ENCODE measurements around the gene FAR1.

The FAR1 gene

DNA sequence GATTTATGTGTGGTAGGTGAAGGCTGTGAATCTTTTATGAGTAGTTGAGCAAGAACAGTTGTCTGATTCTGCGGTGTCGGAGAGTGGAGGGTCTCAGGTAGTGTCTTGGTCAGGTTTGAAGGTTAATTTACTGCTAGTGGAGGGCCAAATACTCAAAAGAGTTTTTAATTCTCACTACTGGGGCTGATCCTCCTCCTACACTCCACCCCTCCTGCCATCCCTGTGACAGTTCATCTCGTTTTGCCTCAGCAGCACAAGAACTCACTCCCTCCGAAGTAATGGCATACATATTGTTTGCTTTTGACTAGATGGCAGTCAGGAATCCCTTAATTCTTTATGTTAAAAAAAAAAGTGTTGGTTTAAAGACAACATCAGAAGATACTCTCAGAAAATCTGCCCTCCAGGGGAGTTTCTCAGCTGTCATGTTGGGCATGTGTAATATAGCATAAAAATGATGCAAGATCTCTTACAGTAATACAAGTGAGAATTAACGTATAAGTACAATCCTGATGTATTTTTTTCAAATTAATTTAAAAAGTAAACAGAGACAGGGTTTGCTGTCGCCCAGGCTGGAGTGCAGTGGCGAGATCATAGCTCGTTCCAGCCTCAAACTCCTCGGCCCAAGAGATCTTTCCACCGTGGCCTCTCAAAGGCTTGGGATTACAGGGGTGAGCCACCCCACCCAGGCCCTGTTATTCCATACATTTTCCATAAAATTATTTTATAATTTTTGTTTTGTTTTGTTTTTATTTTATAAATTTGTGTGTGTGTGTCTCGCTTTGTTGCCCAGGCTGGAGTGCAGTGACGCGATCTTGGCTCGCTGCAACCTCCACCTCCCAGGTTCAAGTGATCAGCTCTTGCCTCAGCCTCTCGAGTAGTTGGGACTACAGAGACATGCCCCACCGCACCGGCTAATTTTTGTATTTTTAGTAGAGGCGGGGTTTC, 1.3 kb downstream of the FAR1 start:
- no peak for DNase-seq

DNA sequence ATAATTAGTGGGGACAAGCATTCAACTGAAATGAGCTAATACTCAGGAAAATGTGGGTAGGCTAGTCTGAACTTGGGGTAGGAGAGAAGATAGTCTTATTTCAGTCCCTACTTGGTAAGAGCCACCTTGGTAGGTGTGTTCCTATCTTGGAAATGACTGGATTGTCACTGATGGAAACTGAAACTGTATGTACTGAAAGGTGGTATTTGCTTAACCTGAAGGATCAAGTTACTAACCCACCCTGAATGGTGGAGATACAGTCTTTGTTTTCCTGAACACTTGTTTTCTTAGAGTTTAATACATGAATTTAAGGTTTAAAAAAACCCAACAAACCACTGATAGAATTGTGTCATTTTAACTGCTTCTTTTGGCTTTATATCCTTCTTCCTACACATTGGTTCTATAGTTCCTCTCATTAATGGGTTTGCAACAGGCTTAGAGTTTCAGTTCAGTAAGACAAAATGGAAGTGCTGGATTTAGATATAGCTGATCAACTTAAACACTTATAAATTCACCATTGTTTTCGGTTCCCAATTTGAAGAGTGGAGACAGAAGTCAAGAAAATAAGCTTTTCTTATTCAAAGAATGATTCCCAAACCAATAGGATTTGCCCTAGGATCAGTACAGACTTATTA, 4.2 kb downstream of the FAR1 start:
- no peak for DNase-seq

DNA sequence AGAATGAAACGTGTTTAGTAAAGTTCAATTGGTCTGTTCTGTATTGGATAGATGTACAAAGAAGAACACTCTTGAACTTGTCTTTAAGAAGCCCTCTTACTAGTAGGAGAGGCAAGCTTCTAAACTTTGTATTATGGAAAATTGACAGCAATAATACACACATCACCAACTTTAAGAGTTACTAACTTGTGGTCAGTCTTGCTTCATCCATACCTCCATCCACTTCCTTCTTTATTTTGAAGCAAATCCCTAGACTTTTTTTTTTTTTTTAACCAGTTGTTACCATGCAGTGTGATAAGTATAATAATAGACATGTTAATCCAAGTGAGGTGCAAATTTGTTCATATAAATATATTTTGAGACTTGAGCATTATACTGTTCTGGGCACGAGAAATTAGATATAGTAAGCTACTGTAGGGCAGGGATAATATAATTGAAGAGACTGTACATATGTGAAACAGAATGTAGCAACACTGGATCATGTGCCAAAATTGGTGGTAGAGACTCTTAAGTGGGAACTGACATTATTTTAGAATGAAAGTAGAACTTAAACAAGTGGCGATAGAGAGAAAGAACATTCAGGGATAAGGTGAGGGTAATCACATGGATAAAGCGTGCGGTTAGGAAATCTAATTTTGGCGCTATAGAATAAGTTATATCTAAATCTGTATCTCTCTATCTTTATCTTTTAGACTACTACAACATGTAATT, 6.5 kb downstream of the FAR1 start:
- DNase-seq, result no peak

DNA sequence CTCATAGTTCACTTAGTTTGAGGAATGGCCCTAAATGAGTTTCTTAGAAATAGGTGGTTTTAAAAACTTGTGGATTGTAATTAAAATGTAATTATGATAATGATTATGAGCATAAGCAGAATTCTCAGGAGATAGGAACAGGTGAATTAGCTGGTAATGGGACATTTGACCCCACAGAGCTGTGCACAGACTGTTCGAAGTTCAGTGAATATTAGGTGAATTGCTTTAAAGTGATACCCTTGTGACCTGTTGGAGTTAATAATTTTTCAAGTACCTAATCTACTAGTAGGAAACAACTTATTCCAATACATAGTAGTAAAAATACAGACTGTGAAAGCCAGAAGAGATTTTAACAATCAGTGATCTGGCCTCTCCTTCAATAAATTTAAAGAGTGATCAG, 8.1 kb downstream of the FAR1 start:
- no peak for DNase-seq

DNA sequence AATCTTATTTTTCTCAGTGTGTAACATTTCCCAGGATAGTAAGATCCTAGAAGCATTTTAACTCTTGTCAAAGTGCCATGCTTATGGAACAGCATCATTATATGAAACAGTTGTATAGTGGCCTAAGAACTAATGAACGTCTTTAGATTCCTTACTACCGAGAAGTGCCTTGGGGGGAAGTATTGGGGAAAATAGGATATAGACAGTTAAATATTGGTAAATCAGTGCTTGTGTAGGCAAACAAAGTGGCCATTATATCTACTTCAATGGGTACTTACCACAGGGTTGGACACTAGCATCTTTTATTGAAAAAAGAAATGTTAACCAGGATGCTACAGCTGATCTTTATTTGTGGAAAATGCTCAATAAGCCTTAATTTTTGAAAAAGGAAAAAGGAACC, 11.3 kb downstream of the FAR1 start:
- DNase-seq, result no peak

DNA sequence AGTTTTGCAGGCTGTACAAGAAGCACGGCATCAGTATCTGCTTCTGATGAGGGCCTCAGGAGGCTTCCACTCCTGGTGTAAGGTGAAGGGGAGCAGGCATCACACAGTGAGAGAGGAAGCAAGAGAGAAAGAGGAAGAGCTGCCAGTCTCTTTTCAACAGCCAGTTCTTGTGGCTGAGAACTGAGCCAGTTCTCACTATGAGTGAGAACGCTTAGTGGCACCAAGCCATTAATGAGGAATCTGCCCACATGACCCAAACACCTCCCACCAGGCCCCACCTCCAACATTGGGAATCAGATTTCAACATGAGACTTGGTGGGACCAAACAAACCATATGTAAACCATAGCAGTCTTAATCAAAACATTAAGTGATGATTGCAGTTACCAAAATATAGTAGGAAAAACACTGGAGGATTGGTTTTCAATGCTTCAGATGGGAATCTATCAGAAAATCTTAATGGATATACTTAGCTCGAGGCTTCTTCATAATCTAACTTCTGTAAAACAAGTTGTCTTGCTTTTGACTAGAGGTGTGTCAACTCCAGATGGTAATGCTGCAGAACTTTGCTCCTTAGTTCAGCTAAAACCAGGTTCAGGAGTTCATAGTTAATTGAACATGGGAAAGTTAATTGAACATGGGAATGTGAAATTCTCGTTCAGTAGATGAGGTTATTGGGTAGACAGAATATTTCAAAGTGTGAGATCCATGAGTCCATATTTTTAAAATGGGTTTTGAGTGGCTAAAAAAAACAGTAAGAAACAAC, 12.2 kb downstream of the FAR1 start:
- no peak for DNase-seq

DNA sequence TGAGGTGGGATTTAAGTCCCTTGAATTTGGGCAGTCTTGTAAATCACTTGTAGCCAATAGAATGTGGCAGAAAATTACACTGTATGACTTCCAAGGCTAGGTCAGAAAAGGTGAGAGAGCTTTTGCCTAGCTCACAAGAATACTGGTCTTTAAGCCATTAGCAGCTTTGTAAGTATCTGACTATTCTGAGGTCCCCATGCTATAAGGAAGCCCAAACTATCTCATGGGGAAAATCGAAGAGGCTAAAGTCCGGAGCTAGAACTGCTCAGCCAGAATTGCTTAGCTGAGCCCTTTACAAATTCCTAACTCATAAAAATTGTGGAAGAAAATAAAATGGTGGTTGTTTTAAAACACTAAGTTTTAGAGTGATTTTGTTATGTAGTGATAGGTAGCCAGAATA, 13.0 kb downstream of the FAR1 start:
- DNase-seq, result no peak

DNA sequence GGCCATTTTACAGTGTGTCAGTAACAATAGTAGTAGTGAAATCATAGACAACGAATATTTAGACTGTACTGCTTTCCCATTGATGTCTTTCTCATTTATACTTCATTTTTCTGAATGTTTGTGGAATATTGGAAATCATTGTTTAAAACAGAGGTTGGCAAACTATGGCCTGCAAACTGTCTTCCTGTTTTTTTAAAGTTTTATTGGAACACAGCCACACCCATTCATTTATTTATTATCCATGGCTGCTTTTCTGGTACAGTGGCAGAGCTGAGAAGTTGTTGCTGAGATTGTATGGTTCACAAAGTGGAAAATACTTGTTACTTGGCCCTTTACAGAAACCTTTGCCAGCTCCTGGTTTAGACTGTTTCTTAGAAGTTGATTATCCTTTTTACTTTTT, 13.7 kb downstream of the FAR1 start:
- DNase-seq, result no peak

DNA sequence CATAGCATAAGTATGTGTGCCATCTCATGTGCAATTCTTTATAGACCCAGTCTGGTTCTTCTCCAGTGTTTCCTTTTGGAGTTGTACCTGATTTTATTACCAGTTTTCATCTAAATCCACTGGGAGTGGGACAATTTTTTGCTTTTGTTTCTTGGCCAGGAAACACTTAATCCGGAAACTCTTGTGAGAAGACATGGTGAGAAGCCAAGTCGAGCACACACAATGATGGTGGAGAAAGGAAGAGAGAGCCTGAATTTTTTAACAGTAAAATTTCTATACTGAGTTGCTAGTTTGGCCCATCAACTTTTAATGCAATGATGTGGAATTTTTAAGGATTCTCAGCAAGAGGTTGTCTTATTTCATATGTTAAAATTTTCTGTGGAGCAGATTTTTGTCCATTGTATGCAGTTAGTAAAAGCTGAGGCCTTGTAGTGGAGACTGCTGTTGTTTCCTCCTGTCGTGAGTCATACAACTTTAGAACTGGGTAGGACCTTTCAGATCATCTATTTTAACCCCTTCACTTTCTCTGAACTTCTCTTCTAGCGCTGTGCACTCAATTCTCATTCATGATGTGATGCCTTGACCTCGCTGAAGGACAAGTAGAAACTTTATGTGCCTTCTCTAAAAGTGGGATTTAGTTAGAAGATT, 17.1 kb downstream of the FAR1 start:
- no peak for DNase-seq

DNA sequence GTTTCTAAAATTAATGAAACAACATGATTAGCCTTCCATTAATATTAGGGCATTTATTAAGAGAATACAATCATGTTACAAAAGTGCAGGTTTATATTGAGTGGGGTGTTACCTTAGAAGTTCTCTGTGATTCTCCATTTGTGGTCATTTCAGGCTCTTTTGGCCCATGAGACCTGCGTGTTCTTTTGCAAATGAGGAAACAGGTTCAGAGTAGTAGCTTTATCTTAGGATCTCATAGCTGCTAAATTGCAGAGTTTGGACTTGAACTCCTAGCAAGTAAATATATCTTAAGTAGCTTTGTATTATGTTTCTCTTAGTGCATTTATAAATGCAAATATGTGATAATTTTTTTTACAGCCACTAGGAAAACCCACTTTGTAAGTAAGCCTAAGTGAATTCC, 18.3 kb downstream of the FAR1 start:
- DNase-seq, result no peak

DNA sequence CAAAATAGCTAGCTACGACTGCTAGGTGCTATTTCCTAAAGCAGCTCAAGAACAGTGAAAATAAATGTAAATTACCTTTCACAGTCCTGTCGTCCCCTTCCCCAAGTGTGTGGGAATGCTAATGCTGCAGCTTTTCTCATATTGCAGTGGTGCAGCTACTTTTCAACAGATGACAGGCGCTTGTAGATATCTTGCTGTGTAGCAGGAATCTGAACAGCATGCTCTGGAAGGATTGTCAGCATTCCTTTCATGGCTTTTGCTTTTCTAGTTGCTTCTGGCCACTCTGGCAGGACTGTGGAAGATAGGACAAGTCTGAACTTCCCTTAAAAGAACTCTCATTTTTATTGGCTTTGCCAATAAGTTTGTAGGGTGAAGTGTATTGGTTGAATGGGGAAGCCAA, 18.8 kb downstream of the FAR1 start:
- DNase-seq, result no peak

DNA sequence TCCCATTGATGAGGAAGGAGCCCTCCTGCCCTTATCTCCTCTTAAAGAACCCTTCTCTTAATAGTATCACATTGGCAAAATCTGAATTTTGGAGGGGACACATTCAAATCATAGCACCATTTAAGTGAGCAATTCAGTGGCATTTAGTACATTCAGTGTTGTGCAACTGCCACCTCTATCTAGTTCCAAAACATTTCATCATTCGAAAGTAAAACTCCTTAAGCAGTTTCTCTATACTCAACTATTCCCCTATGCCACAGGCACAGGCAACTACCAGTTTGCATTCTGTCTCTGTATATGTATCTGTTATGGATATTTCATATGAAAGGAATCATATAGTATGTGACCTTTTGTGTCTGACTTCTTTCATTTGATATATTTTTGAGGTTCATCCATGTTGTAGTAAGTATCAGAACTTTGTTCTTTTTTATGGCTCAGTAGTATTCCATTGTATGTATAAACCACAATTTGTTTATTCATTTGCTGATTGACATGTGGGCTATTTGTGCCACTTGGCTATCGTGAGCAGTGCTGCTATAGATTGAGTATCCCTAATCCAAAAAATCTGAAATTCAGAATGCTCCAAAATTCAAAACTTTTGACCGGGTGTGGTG, 22.9 kb downstream of the FAR1 start:
- DNase-seq, result no peak

DNA sequence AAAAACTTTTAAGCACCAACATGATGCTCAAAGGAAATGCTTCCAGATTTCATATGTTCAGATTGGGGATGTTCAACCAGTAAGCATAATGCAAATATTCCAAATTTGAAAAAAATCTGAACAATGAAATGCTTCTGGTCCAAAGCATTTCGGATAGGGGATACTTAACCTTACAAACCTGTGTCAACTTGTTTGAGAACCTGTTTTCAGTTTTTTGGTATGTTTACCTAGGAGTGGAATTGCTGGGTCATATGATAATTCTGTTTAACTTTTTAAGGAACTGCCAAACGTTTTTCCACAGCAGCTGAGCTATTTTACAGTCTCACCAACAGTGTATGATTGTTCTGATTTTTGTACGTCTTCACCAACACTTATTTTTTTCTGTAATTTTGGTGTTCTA, 23.7 kb downstream of the FAR1 start:
- no peak for DNase-seq

DNA sequence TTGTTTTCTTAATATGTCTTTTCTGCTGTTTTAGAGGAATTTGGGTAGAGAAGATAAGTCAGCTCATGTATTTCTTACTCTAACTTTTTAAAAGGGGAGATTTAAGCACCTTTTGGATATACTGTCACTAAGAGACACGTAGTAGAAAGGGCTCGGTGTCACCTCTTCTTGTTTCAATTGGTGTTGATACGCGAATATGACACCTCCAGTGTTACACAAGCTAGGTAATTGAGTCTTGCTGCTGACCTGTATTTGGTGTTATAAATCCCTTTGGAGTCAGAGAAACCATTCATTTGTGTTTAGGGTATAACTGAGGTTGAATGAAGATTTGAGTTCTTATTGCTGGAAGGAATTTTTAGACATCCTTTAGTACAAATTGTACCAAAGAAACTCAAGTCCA, 25.6 kb downstream of the FAR1 start:
- DNase-seq, result no peak

DNA sequence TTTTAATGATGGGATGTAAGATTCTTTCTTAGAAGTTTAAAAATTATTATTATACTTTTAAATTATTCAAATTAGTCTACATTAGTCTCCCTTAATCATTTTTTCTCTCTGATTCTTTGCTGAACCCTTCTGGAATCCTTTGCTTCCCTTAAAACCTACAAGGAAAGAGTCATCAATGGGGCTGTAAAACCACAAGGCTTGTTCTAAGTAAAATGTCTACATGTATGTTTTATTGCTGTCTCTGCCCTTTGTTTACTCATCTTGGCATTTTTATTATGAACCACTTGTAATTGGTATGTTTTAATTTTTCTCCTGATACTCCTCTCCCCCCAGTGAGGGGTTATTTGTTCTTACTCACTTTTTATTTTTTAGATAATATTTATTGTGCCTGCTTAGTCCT, 27.4 kb downstream of the FAR1 start:
- no peak for DNase-seq

DNA sequence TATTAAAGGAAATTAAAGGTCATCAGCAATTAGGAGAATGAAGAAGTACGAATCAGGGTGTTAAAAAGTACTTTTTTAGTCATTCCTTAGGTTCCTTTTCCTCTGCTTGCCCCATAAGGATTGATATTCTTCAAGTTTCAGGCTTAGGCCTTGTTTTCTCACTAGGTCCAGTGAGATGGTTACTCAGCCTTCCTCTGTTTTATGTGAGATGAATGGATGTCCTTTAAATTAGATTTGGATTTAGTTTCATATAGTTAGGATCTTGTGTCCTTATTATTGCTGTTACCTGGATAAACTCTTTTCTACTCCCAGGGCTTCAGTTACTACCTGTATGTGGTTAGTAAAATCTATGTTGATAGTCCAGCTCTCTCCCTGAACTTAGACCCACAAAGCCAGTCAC, 29.2 kb downstream of the FAR1 start:
- no peak for DNase-seq

DNA sequence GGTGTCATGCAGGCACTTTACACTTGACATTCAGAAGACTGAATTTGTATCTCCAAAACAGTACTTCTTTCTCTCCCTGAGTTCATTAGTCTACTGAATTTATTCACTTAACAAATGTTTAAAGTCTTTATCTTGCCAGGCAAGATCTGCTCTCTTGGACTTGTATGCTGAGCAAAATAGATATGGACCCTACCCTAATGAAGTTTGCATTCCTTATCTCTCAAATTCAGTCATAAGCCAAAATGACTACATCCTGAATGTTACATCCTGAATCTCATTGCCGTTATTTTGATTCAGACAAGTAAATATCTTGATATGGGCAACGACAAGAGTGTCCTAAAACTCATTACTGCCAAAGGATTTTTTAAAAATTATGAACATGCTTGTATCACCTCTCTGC, 29.7 kb downstream of the FAR1 start:
- no peak for DNase-seq

DNA sequence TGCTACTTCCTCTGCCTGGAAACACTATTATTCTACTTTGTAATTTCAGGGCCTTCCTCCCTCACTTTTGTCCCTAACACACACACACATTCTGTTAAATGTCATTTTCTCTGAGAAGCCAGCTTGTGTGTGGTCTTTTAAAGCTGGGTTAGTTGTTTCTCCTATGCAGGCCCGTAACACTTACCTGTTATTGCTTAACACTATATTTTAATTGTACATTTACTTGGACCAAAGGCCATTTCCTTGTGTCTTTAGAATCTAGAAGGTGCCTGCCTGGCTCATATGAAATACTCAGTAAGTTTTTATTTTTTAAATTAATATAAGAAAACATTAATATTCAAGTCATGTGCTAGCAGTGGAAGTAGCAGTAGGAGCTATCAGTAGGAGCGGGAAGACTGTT, 30.6 kb downstream of the FAR1 start:
- no peak for DNase-seq

DNA sequence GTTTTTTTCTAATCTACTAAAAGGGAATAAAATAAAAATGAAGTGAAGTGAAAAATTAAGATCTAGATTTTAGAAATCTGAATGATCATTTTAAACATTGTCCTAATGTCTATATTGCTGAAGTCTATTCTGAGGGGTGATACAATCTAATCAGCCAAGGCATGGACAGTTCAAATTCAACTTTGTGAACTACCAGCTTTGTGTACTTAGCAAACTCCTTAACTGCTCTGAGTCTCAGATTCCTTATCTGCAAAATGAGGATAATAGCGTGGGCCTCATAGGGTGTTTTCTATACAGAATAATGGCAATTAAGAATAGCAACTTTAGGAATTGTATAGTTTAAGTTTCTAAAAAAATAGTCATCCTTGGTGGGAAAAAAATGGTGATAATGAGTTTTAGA, 31.4 kb downstream of the FAR1 start:
- no peak for DNase-seq

DNA sequence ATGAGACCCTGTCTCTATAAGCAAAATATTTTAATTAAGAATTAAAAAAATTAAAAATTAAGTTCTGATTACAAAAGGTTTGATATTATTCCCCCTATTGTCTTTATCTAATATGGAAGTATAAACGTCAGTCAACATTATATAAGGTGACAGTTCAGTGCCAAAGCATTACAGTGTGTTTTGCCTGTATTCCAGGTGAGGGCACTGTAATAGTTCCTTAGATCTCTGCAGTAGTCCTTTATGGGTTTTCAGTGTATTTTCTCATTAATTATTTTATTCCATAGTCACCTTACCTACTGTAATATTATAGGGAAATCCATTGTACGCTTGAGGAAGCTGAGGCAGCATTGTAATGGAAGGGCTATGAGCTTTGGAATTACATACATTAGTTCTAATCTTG, 33.0 kb downstream of the FAR1 start:
- DNase-seq, result no peak

DNA sequence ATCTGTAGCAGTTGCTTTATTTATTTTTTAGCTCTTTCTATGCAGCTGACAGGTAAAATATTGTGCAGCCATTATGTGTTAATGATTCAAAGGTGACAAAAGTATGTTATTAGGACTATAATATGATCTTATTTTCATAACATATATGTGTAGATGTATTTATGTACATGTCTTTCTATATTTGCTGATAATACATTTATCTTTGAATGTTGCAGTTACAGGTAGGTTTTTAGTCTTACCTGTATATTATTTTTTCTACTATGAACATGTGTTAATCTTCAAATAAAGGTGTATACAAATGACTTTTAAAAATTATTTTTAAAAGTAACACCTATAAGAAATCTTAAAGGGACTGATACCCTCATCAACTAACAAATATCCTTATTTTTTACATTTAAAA, 33.6 kb downstream of the FAR1 start:
- DNase-seq, result no peak

DNA sequence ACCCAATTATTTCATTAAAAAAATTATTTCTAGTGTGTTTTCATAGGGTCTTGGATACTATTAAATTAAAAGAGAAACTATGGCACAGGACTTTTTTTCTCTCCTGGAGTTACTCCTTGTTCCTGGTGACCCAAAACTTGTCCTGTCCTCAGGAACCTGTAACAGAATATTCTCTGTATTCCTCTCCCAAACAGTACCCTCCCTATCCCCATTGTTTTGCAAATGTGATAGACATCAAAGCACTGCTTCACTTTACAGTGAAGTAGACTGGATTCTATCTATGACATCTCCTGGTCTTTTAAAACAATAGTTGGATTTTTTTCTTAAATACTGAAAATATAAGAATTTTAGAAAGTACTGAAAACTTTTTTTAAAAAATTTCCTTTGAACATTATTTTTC, 37.2 kb downstream of the FAR1 start:
- DNase-seq, result no peak

Measured in CD4-positive, alpha-beta T cell treated with Interleukin-12 subunit alpha and Interleukin-12 subunit beta, for 1 hour (primary cell).